ENCODE results near the gene CAGE1. TPM values are rescaled to one million over a fixed set of nuclear protein-coding genes. Genes with fewer than 3 reads are reported as not detected.

Gene CAGE1
- polyA plus RNA-seq, 1 donor (not counting 4 experiments of a cell fraction or from before 2014, with no cell fraction given), result 0.04 TPM

DNA sequence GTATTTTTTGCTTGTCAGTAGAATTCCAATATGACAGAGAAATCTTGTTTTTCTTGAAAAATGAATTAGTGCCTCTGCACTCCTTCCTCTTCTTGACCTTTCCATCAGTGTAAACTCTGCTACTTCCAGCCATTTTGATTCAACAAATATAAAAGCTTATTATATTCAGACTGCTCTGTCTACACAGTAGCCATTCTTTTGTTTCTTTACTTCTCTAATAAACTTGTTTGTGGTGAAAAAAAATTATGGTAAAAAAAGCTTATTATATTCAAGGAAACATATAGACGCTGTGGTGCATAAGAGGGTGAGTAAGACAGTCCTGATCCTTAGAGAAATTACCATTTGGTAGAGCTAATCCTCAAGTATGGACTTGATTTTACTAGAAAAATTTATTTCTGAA lies 11.6 kb downstream of the CAGE1 start:
- H3K9me3 ChIP-seq (ENCODE audit: control insufficient read depth, low read depth, low read length), result no peaks in the 10 kb centered on the region
- no peak for DNase-seq (ENCODE audit: low read depth, low spot score)
- H3K36me3 ChIP-seq (ENCODE audit: control insufficient read depth in 2 of 2, extremely low read depth in 1 of 2, insufficient read depth in 2 of 2, low read length in 2 of 2), result no peaks in the 10 kb centered on the region
- TF ChIP-seq EZH2 (IDR thresholded peaks at IDR 0.05; ENCODE audit: low read length), result no peak
- TF ChIP-seq, protein P1, sequence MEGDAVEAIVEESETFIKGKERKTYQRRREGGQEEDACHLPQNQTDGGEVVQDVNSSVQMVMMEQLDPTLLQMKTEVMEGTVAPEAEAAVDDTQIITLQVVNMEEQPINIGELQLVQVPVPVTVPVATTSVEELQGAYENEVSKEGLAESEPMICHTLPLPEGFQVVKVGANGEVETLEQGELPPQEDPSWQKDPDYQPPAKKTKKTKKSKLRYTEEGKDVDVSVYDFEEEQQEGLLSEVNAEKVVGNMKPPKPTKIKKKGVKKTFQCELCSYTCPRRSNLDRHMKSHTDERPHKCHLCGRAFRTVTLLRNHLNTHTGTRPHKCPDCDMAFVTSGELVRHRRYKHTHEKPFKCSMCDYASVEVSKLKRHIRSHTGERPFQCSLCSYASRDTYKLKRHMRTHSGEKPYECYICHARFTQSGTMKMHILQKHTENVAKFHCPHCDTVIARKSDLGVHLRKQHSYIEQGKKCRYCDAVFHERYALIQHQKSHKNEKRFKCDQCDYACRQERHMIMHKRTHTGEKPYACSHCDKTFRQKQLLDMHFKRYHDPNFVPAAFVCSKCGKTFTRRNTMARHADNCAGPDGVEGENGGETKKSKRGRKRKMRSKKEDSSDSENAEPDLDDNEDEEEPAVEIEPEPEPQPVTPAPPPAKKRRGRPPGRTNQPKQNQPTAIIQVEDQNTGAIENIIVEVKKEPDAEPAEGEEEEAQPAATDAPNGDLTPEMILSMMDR (optimal IDR thresholded peaks at IDR 0.05 in 1 of 3, IDR thresholded peaks at IDR 0.05 in 1 of 3, conservative IDR thresholded peaks at IDR 0.05 in 1 of 3; ENCODE audit: extremely low read depth in 1 of 3, insufficient read depth in 2 of 3, low read length in 3 of 3), result no peak
- no peaks in the 10 kb centered on the region for H3K9me1 ChIP-seq (ENCODE audit: control insufficient read depth, extremely low read depth, insufficient read depth, low read length)
- no peak overlapping the region for H3K27ac ChIP-seq (ENCODE audit: control insufficient read depth, insufficient read depth, low read length)
- dilution Hi-C loops (cut with MboI; ENCODE audit: extremely low pct_ligation_motif_present, low sequenced_read_pairs), result loop anchor here (5.0 kb wide), 1 partner anchor 46 kb away; no protein-coding TSS in a partner anchor
- no peak overlapping the region for H3K9ac ChIP-seq (ENCODE audit: control insufficient read depth, extremely low read depth, insufficient read depth, low read length)
- no peaks in the 10 kb centered on the region for H4K20me1 ChIP-seq (ENCODE audit: control insufficient read depth, extremely low read depth, insufficient read depth, low read length)
- no peak overlapping the region for H3K4me2 ChIP-seq (ENCODE audit: control insufficient read depth, extremely low read depth, insufficient read depth, low read depth, low read length)
- H3K27me3 ChIP-seq (ENCODE audit: control insufficient read depth, extremely low read depth, insufficient read depth, low read length), result no peaks in the 10 kb centered on the region
- no peaks in the 10 kb centered on the region for H3K79me2 ChIP-seq (ENCODE audit: control insufficient read depth, insufficient read depth, low read length)
- H3K4me3 ChIP-seq (ENCODE audit: control insufficient read depth in 2 of 3, extremely low read depth in 1 of 3, insufficient read depth in 2 of 3, low read depth in 1 of 3, low read length in 3 of 3), result no peak overlapping the region
- H2AFZ ChIP-seq (ENCODE audit: control insufficient read depth, low read length), result no peak overlapping the region
- FAIRE-seq, result no peak
- H3K4me1 ChIP-seq (ENCODE audit: control insufficient read depth, extremely low read depth, insufficient read depth, low read length), result peaks cover 5% of the 10 kb centered on the region

DNA sequence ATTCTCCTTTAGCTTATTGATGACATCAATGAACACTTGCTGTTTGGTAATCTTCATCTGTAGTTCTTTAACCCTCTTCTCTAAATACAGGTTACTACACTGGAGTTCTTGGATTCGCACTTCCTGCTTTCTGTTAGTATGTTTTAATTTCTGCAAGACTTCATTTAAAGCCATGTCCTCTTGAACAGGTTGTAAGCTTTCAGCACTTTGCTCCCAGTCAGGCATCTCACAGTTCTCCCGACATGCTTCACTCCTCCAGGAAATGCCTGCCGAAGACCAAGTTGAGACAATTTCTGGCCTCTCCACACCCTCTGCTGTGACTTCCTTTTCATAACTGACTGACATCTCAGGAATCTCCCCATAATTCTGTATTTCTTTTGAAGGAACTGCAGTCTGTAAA lies 15.8 kb downstream of the CAGE1 start:
- H3K4me2 ChIP-seq (ENCODE audit: control insufficient read depth, extremely low read depth, insufficient read depth, low read depth, low read length), result no peak overlapping the region
- no peaks in the 10 kb centered on the region for H3K9me3 ChIP-seq (ENCODE audit: control insufficient read depth, low read depth, low read length)
- H4K20me1 ChIP-seq (ENCODE audit: control insufficient read depth, extremely low read depth, insufficient read depth, low read length), result no peaks in the 10 kb centered on the region
- TF ChIP-seq EZH2 (IDR thresholded peaks at IDR 0.05; ENCODE audit: low read length), result no peak
- TF ChIP-seq, protein P1 (optimal IDR thresholded peaks at IDR 0.05 in 1 of 3, IDR thresholded peaks at IDR 0.05 in 1 of 3, conservative IDR thresholded peaks at IDR 0.05 in 1 of 3; ENCODE audit: extremely low read depth in 1 of 3, insufficient read depth in 2 of 3, low read length in 3 of 3), result no peak
- H3K4me1 ChIP-seq (ENCODE audit: control insufficient read depth, extremely low read depth, insufficient read depth, low read length), result peaks cover 5% of the 10 kb centered on the region
- no peaks in the 10 kb centered on the region for H3K36me3 ChIP-seq (ENCODE audit: control insufficient read depth in 2 of 2, extremely low read depth in 1 of 2, insufficient read depth in 2 of 2, low read length in 2 of 2)
- dilution Hi-C loops (cut with MboI; ENCODE audit: extremely low pct_ligation_motif_present, low sequenced_read_pairs), result no loop called here
- peak overlapping the region; percentile 2 for H2AFZ ChIP-seq (ENCODE audit: control insufficient read depth, low read length)
- no peak overlapping the region for H3K9ac ChIP-seq (ENCODE audit: control insufficient read depth, extremely low read depth, insufficient read depth, low read length)
- H3K79me2 ChIP-seq (ENCODE audit: control insufficient read depth, insufficient read depth, low read length), result no peaks in the 10 kb centered on the region
- H3K9me1 ChIP-seq (ENCODE audit: control insufficient read depth, extremely low read depth, insufficient read depth, low read length), result no peaks in the 10 kb centered on the region
- no peaks in the 10 kb centered on the region for H3K27me3 ChIP-seq (ENCODE audit: control insufficient read depth, extremely low read depth, insufficient read depth, low read length)
- peak; percentile 32 for FAIRE-seq
- no peak overlapping the region for H3K4me3 ChIP-seq (ENCODE audit: control insufficient read depth in 2 of 3, extremely low read depth in 1 of 3, insufficient read depth in 2 of 3, low read depth in 1 of 3, low read length in 3 of 3)
- H3K27ac ChIP-seq (ENCODE audit: control insufficient read depth, insufficient read depth, low read length), result no peak overlapping the region
- DNase-seq (ENCODE audit: low read depth, low spot score), result no peak

All from keratinocyte (primary cell).